GM21786 (cell line): ENCODE data around the gene LITAF.
A peak's percentile ranks its signal among the peaks of the same experiment; 100 is the strongest.
"Not testable (repeated sequence)": the region's sequence is repeated elsewhere in the genome, so short reads cannot be mapped to it uniquely, and the experiment has no call there.

ENCODE experiments used
- ATAC-seq: cut with Tn5 transposase; IDR thresholded peaks from one replicate; pipeline ENCODE4 v1.9.1; 2021; ENCODE audit not compliant: unreplicated experiment

Gene LITAF

GRCh38 chr16:11621539-11621919 is 34.8 kb upstream of the LITAF start:
- ATAC-seq = no peak

- ATAC-seq = no peak
These were observed 33.7 kb upstream of the LITAF start for GRCh38 chr16:11620243-11621003.

- peak; percentile 52 for ATAC-seq
These were observed 32.7 kb upstream of the LITAF start for GRCh38 chr16:11619327-11619851.

- ATAC-seq = no peak
These were observed 31.5 kb upstream of the LITAF start for GRCh38 chr16:11618107-11618717.

- no peak for ATAC-seq
These were observed 29.2 kb upstream of the LITAF start for GRCh38 chr16:11615748-11616447.

- ATAC-seq = no peak
These were observed 28.0 kb upstream of the LITAF start for GRCh38 chr16:11614587-11615175.

- ATAC-seq = no peak
These were observed 26.9 kb upstream of the LITAF start for GRCh38 chr16:11613381-11614303.

- no peak for ATAC-seq
These were observed 25.9 kb upstream of the LITAF start for GRCh38 chr16:11612665-11613025.

- no peak for ATAC-seq
These were observed 25.3 kb upstream of the LITAF start for GRCh38 chr16:11611871-11612664.

- ATAC-seq = no peak
These were observed 23.9 kb upstream of the LITAF start for GRCh38 chr16:11610580-11610979.

- ATAC-seq = no peak
These were observed 23.4 kb upstream of the LITAF start for GRCh38 chr16:11610121-11610505.

- no peak for ATAC-seq
These were observed 22.9 kb upstream of the LITAF start for GRCh38 chr16:11609474-11610120.

GRCh38 chr16:11605891-11606290 is 19.2 kb upstream of the LITAF start:
- ATAC-seq = no peak

- no peak for ATAC-seq
These were observed 18.8 kb upstream of the LITAF start for GRCh38 chr16:11605564-11605886.

- no peak for ATAC-seq
These were observed 18.3 kb upstream of the LITAF start for GRCh38 chr16:11604783-11605563.

- ATAC-seq = not testable (repeated sequence)
These were observed 17.6 kb upstream of the LITAF start for GRCh38 chr16:11604296-11604695.

GRCh38 chr16:11603331-11603750 is 16.6 kb upstream of the LITAF start:
- ATAC-seq = no peak

- no peak for ATAC-seq
These were observed 15.6 kb upstream of the LITAF start for GRCh38 chr16:11602321-11602720.

GRCh38 chr16:11601911-11602310 is 15.2 kb upstream of the LITAF start:
- ATAC-seq = no peak
